Transverse colon (tissue), 4 donors: Measurements from ENCODE around the gene ROR1. TPM values are rescaled to one million over a fixed set of nuclear protein-coding genes. Genes with fewer than 3 reads are reported as not detected.

Experiments
- DNase-seq: peaks from one replicate; pipeline ENCODE4 v3.0.0-alpha.2; 2019
- H3K27ac ChIP-seq, 4 donors: fragments of 200-600 bp; sonication (generic); 2 replicates each; pipeline ENCODE4 v1.5.1; 2016 to 2018; ENCODE audit warnings: inconsistent platforms in 4 of 4
- H3K27me3 ChIP-seq: fragments of 200-600 bp; sonication (generic); 2 replicates; pipeline ENCODE4 v1.5.1; 2017; ENCODE audit warnings: inconsistent platforms
- H3K36me3 ChIP-seq, 4 donors: fragments of 200-600 bp; sonication (generic); 2 replicates each; pipeline ENCODE4 v1.5.1; 2017 to 2019; ENCODE audit warnings: inconsistent platforms in 4 of 4
- H3K4me1 ChIP-seq, 4 donors: fragments of 200-600 bp; sonication (generic); 2 replicates each; pipeline ENCODE4 v1.5.1; 2017 to 2020; ENCODE audit warnings: inconsistent platforms in 4 of 4
- H3K4me3 ChIP-seq, 4 donors: fragments of 200-600 bp; sonication (generic); 1 replicate in 1 of 4; 2 replicates in 3 of 4; pipeline versions ENCODE4 v1.5.1 to v1.6.1; 2017 to 2019; ENCODE audit warnings: inconsistent platforms in 4 of 4
- H3K9me3 ChIP-seq, 2 donors: fragments of 200-600 bp; sonication (generic); 2 replicates each; pipeline ENCODE4 v1.5.1; 2017 to 2019; ENCODE audit warnings: inconsistent platforms in 2 of 2
- CTCF ChIP-seq, 5 experiments: fragments of 200-600 bp in 3 of 5; fragments of 450-650 bp in 2 of 5; sonication (generic) in 3 of 5; IDR thresholded peaks; 1 replicate in 2 of 5; 2 replicates in 3 of 5; pipeline ENCODE4 v1.5.1; 2016 to 2017; ENCODE audit warnings: antibody characterized with exemption in 5 of 5, inconsistent platforms in 3 of 5, mild to moderate bottlenecking in 2 of 5, moderate library complexity in 1 of 5
- EP300 ChIP-seq: sonication (generic); formaldehyde crosslinking; IDR thresholded peaks from one replicate; pipeline ENCODE4 v1.6.1; 2017; ENCODE audit warnings: antibody characterized with exemption, low read depth
- POLR2A ChIP-seq: fragments of 450-650 bp; IDR thresholded peaks from one replicate; pipeline ENCODE4 v1.6.1; 2016; ENCODE audit warnings: antibody characterized with exemption, mild to moderate bottlenecking, moderate library complexity
- POLR2AphosphoS5 ChIP-seq, 3 donors: sonication (generic); formaldehyde crosslinking; IDR thresholded peaks; one replicate each; pipeline ENCODE4 v1.6.1; 2016; ENCODE audit warnings: antibody characterized with exemption in 3 of 3
- WGBS, 2 donors: methylation state at CpG; one replicate each; pipeline ENCODE4 v1.1.5; 2018; ENCODE audit warnings: low coverage in 1 of 2; 5-methylcytosine and 5-hydroxymethylcytosine counted together
- in situ Hi-C, 4 donors: fragments of 200-750 bp; cut with MboI; loops; one replicate each; pipeline versions ENCODE4 v1.15.0 to v1.15.1; 2017; ENCODE audit warnings: low sequenced_read_pairs in 3 of 4, low pct_ligation_motif_present in 1 of 4, low pct_unique_long_range_greater_than_20kb in 1 of 4
- intact Hi-C: fragments of 100-400 bp; cut with DNase I; formaldehyde crosslinking; loops from one replicate; pipeline ENCODE4 v1.15.1; 2023; ENCODE audit warnings: low total_unique reads
- total RNA-seq, 4 donors: library from RNA; depleted of rRNA; stranded (reverse); fragments of >200 nt; gene quantifications; one replicate each; pipeline ENCODE4 v1.1.0, GENCODE V29; 2016

The ROR1 gene
- total RNA-seq, 4 donors from 2014 or later = 3.0 to 6.7 (median 4.6) TPM

GRCh38 chr1:63775418-63776127 lies 1.8 kb downstream of the ROR1 start:
- Histone ChIP-seq H3K4me1 (peaks cover 0 to 33% (median 7%) of the 10 kb centered on the region in 4 donors), H3K36me3 (no peaks in the 10 kb centered on the region), H3K4me3 (peak overlapping the region; percentile 52 to 79 (median 66)), H3K27ac (peak overlapping the region; percentile 87 to 92 (median 88)), H3K9me3 (no peaks in the 10 kb centered on the region), H3K27me3 (peaks cover 9% of the 10 kb centered on the region)
- TF ChIP-seq CTCF (IDR thresholded peaks at IDR 0.05) (no peak), EP300 (no peak), POLR2A (no peak), POLR2AphosphoS5 (IDR thresholded peaks at IDR 0.05) (no peak)
- in situ Hi-C loops (loop anchor here in 1 of 4 donors (10.0 kb wide), 1 partner anchor 359 kb away; no protein-coding TSS in a partner anchor), intact Hi-C loops (loop anchor here (2.0 to 10.0 kb wide), 2 partner anchors 81 to 361 kb away; no protein-coding TSS in a partner anchor)
- no peak for DNase-seq
- 28 to 51% methylated on average over 3 to 8 of the region's 8 CpGs for WGBS, 2 donors

- WGBS, 2 donors = 75 to 100% methylated on average over 2 of the region's 2 CpGs
- intact Hi-C loops = loop anchor here (10.0 kb wide), 1 partner anchor 82 kb away; no protein-coding TSS in a partner anchor
- Histone ChIP-seq H3K4me1 (peaks cover 0 to 33% (median 7%) of the 10 kb centered on the region in 4 donors), H3K27ac (no peak overlapping the region), H3K27me3 (peaks cover 9% of the 10 kb centered on the region), H3K36me3 (no peaks in the 10 kb centered on the region), H3K9me3 (no peaks in the 10 kb centered on the region), H3K4me3 (no peak overlapping the region)
- in situ Hi-C loops = loop anchor here in 1 of 4 donors (10.0 kb wide), 1 partner anchor 358 kb away; no protein-coding TSS in a partner anchor
- TF ChIP-seq CTCF (IDR thresholded peaks at IDR 0.05) (no peak), EP300 (no peak), POLR2AphosphoS5 (IDR thresholded peaks at IDR 0.05) (no peak), POLR2A (no peak)
- no peak for DNase-seq
These were observed 3.5 kb downstream of the ROR1 start for GRCh38 chr1:63777286-63777685.

GRCh38 chr1:63777965-63778880 lies 4.4 kb downstream of the ROR1 start:
- no peaks in the 10 kb centered on the region for H3K9me3 ChIP-seq
- no peak overlapping the region for H3K4me3 ChIP-seq
- peaks cover 0 to 30% (median 7%) of the 10 kb centered on the region in 4 donors for H3K4me1 ChIP-seq
- H3K36me3 ChIP-seq = no peaks in the 10 kb centered on the region
- in situ Hi-C loops = loop anchor here in 1 of 4 donors (10.0 kb wide), 1 partner anchor 357 kb away; no protein-coding TSS in a partner anchor
- WGBS, 2 donors = 66 to 88% methylated on average over 2 to 3 of the region's 3 CpGs
- no peak for TF ChIP-seq POLR2AphosphoS5 (IDR thresholded peaks at IDR 0.05)
- no peak for TF ChIP-seq EP300
- no peak for TF ChIP-seq CTCF (IDR thresholded peaks at IDR 0.05)
- TF ChIP-seq POLR2A = no peak
- DNase-seq = no peak
- H3K27me3 ChIP-seq = peaks cover 4% of the 10 kb centered on the region
- no peak overlapping the region for H3K27ac ChIP-seq
- intact Hi-C loops = loop anchor here (10.0 kb wide), 1 partner anchor 83 kb away; no protein-coding TSS in a partner anchor
